ENCODE data around the gene SPATA12. TPM values are rescaled to one million over a fixed set of nuclear protein-coding genes. Genes with fewer than 3 reads are reported as not detected.

SPATA12 gene
- total and polyA plus RNA-seq, 4 donors, result not detected

- Histone ChIP-seq H3K27me3 (ENCODE audit: control insufficient read depth in 4 of 4, insufficient read depth in 4 of 4, low read length in 3 of 4) (peaks cover 0 to 3% (median 0%) of the 10 kb centered on the region in 4 donors), H3K4me1 (ENCODE audit: control insufficient read depth in 4 of 4, insufficient read depth in 4 of 4, low read length in 3 of 4) (no peaks in the 10 kb centered on the region), H3K9ac (ENCODE audit: low read depth in 1 of 2, low read length in 2 of 2) (no peak overlapping the region), H3K27ac (ENCODE audit: low read depth in 1 of 2, low read length in 2 of 2) (no peak overlapping the region), H3K4me3 (ENCODE audit: low read depth in 1 of 3, low read length in 3 of 3) (no peak overlapping the region), H3K9me3 (ENCODE audit: control insufficient read depth in 4 of 4, low read length in 3 of 4) (no peaks in the 10 kb centered on the region), H3K36me3 (ENCODE audit: control insufficient read depth in 4 of 4, insufficient read depth in 3 of 4, low read depth in 1 of 4, low read length in 3 of 4) (no peaks in the 10 kb centered on the region)
- TF ChIP-seq HNF4A (conservative IDR thresholded peaks at IDR 0.05) (no peak), FOXA1 (IDR thresholded peaks at IDR 0.05) (no peak), GABPA (IDR thresholded peaks at IDR 0.05 in 1 of 2, conservative IDR thresholded peaks at IDR 0.05 in 1 of 2) (no peak), ZBTB33 (IDR thresholded peaks at IDR 0.05) (no peak), TAF1 (conservative IDR thresholded peaks at IDR 0.05) (no peak), NR2F2 (IDR thresholded peaks at IDR 0.05) (no peak), JUND (IDR thresholded peaks at IDR 0.05) (no peak)
- WGBS, result 68% methylated on average over 8 of the region's 8 CpGs
- DNase-seq (ENCODE audit: low spot score), result no peak
Measured at GRCh38 chr3:57017459-57017845, 43.0 kb upstream of the SPATA12 start.

GRCh38 chr3:57018246-57018645, 42.2 kb upstream of the SPATA12 start:
- no peak for DNase-seq (ENCODE audit: low spot score)
- Histone ChIP-seq H3K4me3 (ENCODE audit: low read depth in 1 of 3, low read length in 3 of 3) (no peak overlapping the region), H3K9me3 (ENCODE audit: control insufficient read depth in 4 of 4, low read length in 3 of 4) (no peaks in the 10 kb centered on the region), H3K36me3 (ENCODE audit: control insufficient read depth in 4 of 4, insufficient read depth in 3 of 4, low read depth in 1 of 4, low read length in 3 of 4) (no peaks in the 10 kb centered on the region), H3K27me3 (ENCODE audit: control insufficient read depth in 4 of 4, insufficient read depth in 4 of 4, low read length in 3 of 4) (peaks cover 0 to 3% (median 0%) of the 10 kb centered on the region in 4 donors), H3K27ac (ENCODE audit: low read depth in 1 of 2, low read length in 2 of 2) (no peak overlapping the region), H3K9ac (ENCODE audit: low read depth in 1 of 2, low read length in 2 of 2) (no peak overlapping the region), H3K4me1 (ENCODE audit: control insufficient read depth in 4 of 4, insufficient read depth in 4 of 4, low read length in 3 of 4) (no peaks in the 10 kb centered on the region)
- TF ChIP-seq FOXA1 (IDR thresholded peaks at IDR 0.05) (no peak), RAD21 (IDR thresholded peaks at IDR 0.05) (no peak), SP1 (IDR thresholded peaks at IDR 0.05) (no peak), NR2F2 (IDR thresholded peaks at IDR 0.05) (no peak), REST (IDR thresholded peaks at IDR 0.05) (no peak), GABPA (IDR thresholded peaks at IDR 0.05 in 1 of 2, conservative IDR thresholded peaks at IDR 0.05 in 1 of 2) (no peak), HNF4G (IDR thresholded peaks at IDR 0.05) (no peak), RXRA (IDR thresholded peaks at IDR 0.05) (no peak), TAF1 (conservative IDR thresholded peaks at IDR 0.05) (no peak), CTCF (IDR thresholded peaks at IDR 0.05; ENCODE audit: low read depth, low read length, missing input control) (no peak), FOXA2 (IDR thresholded peaks at IDR 0.05) (no peak), JUND (IDR thresholded peaks at IDR 0.05) (no peak), EGR1 (IDR thresholded peaks at IDR 0.05; ENCODE audit: low read depth in 2 of 2) (no peak), ATF3 (IDR thresholded peaks at IDR 0.05) (no peak), ZBTB33 (IDR thresholded peaks at IDR 0.05) (no peak), YY1 (IDR thresholded peaks at IDR 0.05) (no peak), HNF4A (conservative IDR thresholded peaks at IDR 0.05) (no peak), MAX (IDR thresholded peaks at IDR 0.05) (no peak)

Data from liver (tissue), 9 donors.